GM23338 (cell line): ENCODE results near the gene ST3GAL4. TPM values are rescaled to one million over a fixed set of nuclear protein-coding genes. Genes with fewer than 3 reads are reported as not detected.

Experiments used
- ATAC-seq: fragments of 200-7000 bp; cut with Tn5 transposase; 3 replicates; pipeline ENCODE4 v1.9.1; 2020
- DNase-seq: peaks from one replicate; pipeline ENCODE4 v3.0.0-alpha.2; 2015; ENCODE audit warnings: low spot score
- H2AFZ ChIP-seq: fragments of 200-600 bp; sonication (generic); 2 replicates; pipeline ENCODE4 v1.8.0; 2016; ENCODE audit warnings: antibody characterized with exemption, mild to moderate bottlenecking, moderate library complexity
- H3F3A ChIP-seq: fragments of 200-600 bp; sonication (generic); replicated peaks from 2 replicates; pipeline ENCODE4 v1.8.0; 2017; ENCODE audit warnings: antibody characterized with exemption, mixed run types, low read depth
- H3K27ac ChIP-seq: fragments of 200-600 bp; sonication (generic); 2 replicates; pipeline ENCODE4 v1.6.1; 2016; ENCODE audit warnings: low read depth
- H3K27me3 ChIP-seq: fragments of 200-600 bp; sonication (generic); 2 replicates; pipeline ENCODE4 v1.8.0; 2016; ENCODE audit warnings: mild to moderate bottlenecking, mixed run types, moderate library complexity; ENCODE audit not compliant: insufficient read depth
- H3K36me3 ChIP-seq: fragments of 200-600 bp; sonication (generic); 2 replicates; pipeline ENCODE4 v1.8.0; 2016; ENCODE audit warnings: mild to moderate bottlenecking; ENCODE audit not compliant: insufficient read depth
- H3K4me1 ChIP-seq: fragments of 200-600 bp; sonication (generic); 2 replicates; pipeline ENCODE4 v1.8.0; 2016; ENCODE audit warnings: mild to moderate bottlenecking, moderate library complexity; ENCODE audit not compliant: insufficient read depth
- H3K4me2 ChIP-seq: fragments of 200-600 bp; sonication (generic); 2 replicates; pipeline ENCODE4 v1.7.1; 2017; ENCODE audit warnings: mixed run types
- H3K4me3 ChIP-seq: fragments of 200-600 bp; sonication (generic); 2 replicates; pipeline ENCODE4 v1.6.1; 2016; ENCODE audit warnings: mixed run types
- H3K79me2 ChIP-seq: fragments of 200-600 bp; sonication (generic); replicated peaks from 2 replicates; pipeline ENCODE4 v1.8.0; 2017; ENCODE audit warnings: mild to moderate bottlenecking; ENCODE audit not compliant: insufficient read depth
- H3K9me2 ChIP-seq: fragments of 200-600 bp; sonication (generic); 2 replicates; pipeline ENCODE4 v1.8.0; 2017; ENCODE audit not compliant: insufficient read depth
- H4K20me1 ChIP-seq: fragments of 200-600 bp; sonication (generic); replicated peaks from 2 replicates; pipeline ENCODE4 v1.8.0; 2017; ENCODE audit warnings: mild to moderate bottlenecking; ENCODE audit not compliant: insufficient read depth
- H3K27ac Mint-ChIP-seq: 2 replicates; pipeline ENCODE4 v1.8.0; 2020; ENCODE audit warnings: inconsistent platforms, mild to moderate bottlenecking, moderate library complexity, mixed read lengths
- H3K27me3 Mint-ChIP-seq: 3 replicates; pipeline ENCODE4 v1.8.0; 2022; ENCODE audit warnings: low read depth, mild to moderate bottlenecking, moderate library complexity, mixed read lengths, inconsistent platforms; ENCODE audit not compliant: insufficient read depth, poor library complexity
- H3K36me3 Mint-ChIP-seq: 3 replicates; pipeline ENCODE4 v1.8.0; 2021; ENCODE audit warnings: low read depth, mild to moderate bottlenecking, inconsistent platforms, moderate library complexity, mixed read lengths
- H3K4me1 Mint-ChIP-seq: 3 replicates; pipeline ENCODE4 v1.8.0; 2020; ENCODE audit warnings: mild to moderate bottlenecking, inconsistent platforms, mixed read lengths
- H3K4me3 Mint-ChIP-seq: 3 replicates; pipeline ENCODE4 v1.8.0; 2021; ENCODE audit warnings: moderate library complexity, mild to moderate bottlenecking, inconsistent platforms, mixed read lengths
- H3K9me3 Mint-ChIP-seq: 3 replicates; pipeline ENCODE4 v1.8.0; 2020; ENCODE audit warnings: moderate library complexity, mild to moderate bottlenecking, inconsistent platforms, mixed read lengths
- CREB1 ChIP-seq: fragments of 250-450 bp; sonication (Bioruptor Pico); IDR thresholded peaks from 2 replicates; pipeline ENCODE4 v1.5.0; 2020; ENCODE audit warnings: low read depth, mild to moderate bottlenecking, moderate library complexity
- EZH2 ChIP-seq: fragments of 200-600 bp; sonication (generic); IDR thresholded peaks from one replicate; pipeline ENCODE4 v1.8.0; 2017; ENCODE audit warnings: antibody characterized with exemption, mild to moderate bottlenecking, low read depth; ENCODE audit not compliant: unreplicated experiment
- EZH2phosphoT487 ChIP-seq: fragments of 200-600 bp; sonication (generic); IDR thresholded peaks from one replicate; pipeline ENCODE4 v1.8.1; 2018; ENCODE audit warnings: antibody characterized with exemption; ENCODE audit not compliant: unreplicated experiment
- JUNB ChIP-seq: IDR thresholded peaks from one replicate; pipeline ENCODE4 v1.6.1; 2016; ENCODE audit warnings: antibody characterized with exemption; ENCODE audit not compliant: unreplicated experiment
- NANOG ChIP-seq: IDR thresholded peaks from 2 replicates; pipeline ENCODE4 v1.6.1; 2016; ENCODE audit warnings: antibody characterized with exemption, borderline replicate concordance
- POLR2AphosphoS5 ChIP-seq: IDR thresholded peaks from 2 replicates; pipeline ENCODE4 v1.6.1; 2016; ENCODE audit warnings: antibody characterized with exemption, low read depth
- STAT1 ChIP-seq: IDR thresholded peaks from one replicate; pipeline ENCODE4 v1.6.1; 2016; ENCODE audit warnings: antibody characterized with exemption; ENCODE audit not compliant: unreplicated experiment
- ZNF114 ChIP-seq: fragments of 250-450 bp; sonication (Bioruptor Pico); IDR thresholded peaks from 2 replicates; pipeline ENCODE4 v1.5.0; 2020; ENCODE audit warnings: mild to moderate bottlenecking, moderate library complexity
- ZNF331 ChIP-seq: fragments of 250-450 bp; sonication (Bioruptor Pico); IDR thresholded peaks from 2 replicates; pipeline ENCODE4 v1.5.0; 2020; ENCODE audit warnings: low read depth, mild to moderate bottlenecking, moderate library complexity
- polyA plus RNA-seq: library from polyadenylated mRNA; unstranded; fragments of >200 nt; fragmentation: Nextera tagmentation; extraction: Ambion mirVana; gene quantifications from 2 replicates; pipeline ENCODE4 v1.2.1, GENCODE V29; 2016
- total RNA-seq: library from RNA; depleted of rRNA; stranded (reverse); fragments of >200 nt; shearing (Covaris generic); gene quantifications from 2 replicates; pipeline ENCODE4 v1.2.3, GENCODE V29; 2014
- TF ChIP-seq, protein P1 (sequence below): fragments of 250-450 bp; sonication (Bioruptor Pico); IDR thresholded peaks from 2 replicates; pipeline ENCODE4 v1.5.0; 2020; ENCODE audit warnings: mild to moderate bottlenecking, moderate library complexity
- TF ChIP-seq, protein P2 (sequence below), 2 experiments: fragments of 200-600 bp in 1 of 2; sonication (generic) in 1 of 2; conservative IDR thresholded peaks; 2 replicates each; pipeline versions ENCODE4 v1.5.1 to v1.6.1; 2016 to 2017; ENCODE audit warnings: antibody characterized with exemption in 2 of 2, low read depth in 2 of 2, mild to moderate bottlenecking in 2 of 2, moderate library complexity in 1 of 2
- TF ChIP-seq, protein P3 (sequence below): IDR thresholded peaks from 2 replicates; pipeline ENCODE4 v1.6.1; 2016; ENCODE audit warnings: antibody characterized with exemption
- TF ChIP-seq, protein P4 (sequence below): IDR thresholded peaks from one replicate; pipeline ENCODE4 v1.6.1; 2018; ENCODE audit warnings: antibody characterized with exemption; ENCODE audit not compliant: unreplicated experiment

Gene ST3GAL4
- total and polyA plus RNA-seq, 2 experiments from 2014 or later: 10.1 to 28.0 TPM

DNA sequence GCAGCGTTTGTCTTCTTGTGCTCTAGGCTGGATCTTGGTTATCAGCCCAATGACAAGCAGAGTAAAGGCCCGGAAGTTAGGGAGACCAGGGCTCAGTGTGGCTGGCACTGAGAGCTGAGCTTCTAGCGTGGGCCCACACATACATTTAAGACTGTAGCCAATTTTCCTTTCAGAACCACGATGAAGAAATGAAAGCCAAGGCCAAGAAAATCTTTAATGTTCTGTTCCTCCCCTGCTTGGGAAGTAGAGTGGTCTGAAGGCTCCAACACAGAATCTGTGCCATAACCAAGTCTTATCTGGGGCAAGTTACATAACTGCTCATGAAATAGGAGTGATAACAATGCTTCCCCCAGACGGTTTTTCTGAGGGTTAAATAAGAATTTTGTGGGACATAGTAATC lies 4.7 kb upstream of the ST3GAL4 start:
- H3K9me3 Mint-ChIP-seq: no peaks in the 10 kb centered on the region; the same call in 2 of the 3 replicates
- H3K4me1 Mint-ChIP-seq: peaks cover 61% of the 10 kb centered on the region
- H3K9me2 ChIP-seq: 0 out of 2 replicates have a peak, but pooled peaks cover 2% of the 10 kb centered on the region
- peaks cover 53% of the 10 kb centered on the region for H3K79me2 ChIP-seq
- no peak overlapping the region for H3K4me2 ChIP-seq
- H3K4me3 Mint-ChIP-seq: no peak overlapping the region
- H3K27me3 Mint-ChIP-seq: peaks cover 22% of the 10 kb centered on the region
- no peak overlapping the region for H3K4me3 ChIP-seq
- H4K20me1 ChIP-seq: peaks cover 12% of the 10 kb centered on the region
- 0 out of 2 replicates have a peak, but pooled peaks cover 5% of the 10 kb centered on the region for H3F3A ChIP-seq
- peaks cover 10% of the 10 kb centered on the region for H3K36me3 Mint-ChIP-seq
- H3K27ac ChIP-seq: no peak overlapping the region
- peaks cover 49% of the 10 kb centered on the region for H3K4me1 ChIP-seq
- H3K36me3 ChIP-seq: 0 out of 2 replicates have a peak, but pooled peaks cover 5% of the 10 kb centered on the region
- TF ChIP-seq, protein P1, sequence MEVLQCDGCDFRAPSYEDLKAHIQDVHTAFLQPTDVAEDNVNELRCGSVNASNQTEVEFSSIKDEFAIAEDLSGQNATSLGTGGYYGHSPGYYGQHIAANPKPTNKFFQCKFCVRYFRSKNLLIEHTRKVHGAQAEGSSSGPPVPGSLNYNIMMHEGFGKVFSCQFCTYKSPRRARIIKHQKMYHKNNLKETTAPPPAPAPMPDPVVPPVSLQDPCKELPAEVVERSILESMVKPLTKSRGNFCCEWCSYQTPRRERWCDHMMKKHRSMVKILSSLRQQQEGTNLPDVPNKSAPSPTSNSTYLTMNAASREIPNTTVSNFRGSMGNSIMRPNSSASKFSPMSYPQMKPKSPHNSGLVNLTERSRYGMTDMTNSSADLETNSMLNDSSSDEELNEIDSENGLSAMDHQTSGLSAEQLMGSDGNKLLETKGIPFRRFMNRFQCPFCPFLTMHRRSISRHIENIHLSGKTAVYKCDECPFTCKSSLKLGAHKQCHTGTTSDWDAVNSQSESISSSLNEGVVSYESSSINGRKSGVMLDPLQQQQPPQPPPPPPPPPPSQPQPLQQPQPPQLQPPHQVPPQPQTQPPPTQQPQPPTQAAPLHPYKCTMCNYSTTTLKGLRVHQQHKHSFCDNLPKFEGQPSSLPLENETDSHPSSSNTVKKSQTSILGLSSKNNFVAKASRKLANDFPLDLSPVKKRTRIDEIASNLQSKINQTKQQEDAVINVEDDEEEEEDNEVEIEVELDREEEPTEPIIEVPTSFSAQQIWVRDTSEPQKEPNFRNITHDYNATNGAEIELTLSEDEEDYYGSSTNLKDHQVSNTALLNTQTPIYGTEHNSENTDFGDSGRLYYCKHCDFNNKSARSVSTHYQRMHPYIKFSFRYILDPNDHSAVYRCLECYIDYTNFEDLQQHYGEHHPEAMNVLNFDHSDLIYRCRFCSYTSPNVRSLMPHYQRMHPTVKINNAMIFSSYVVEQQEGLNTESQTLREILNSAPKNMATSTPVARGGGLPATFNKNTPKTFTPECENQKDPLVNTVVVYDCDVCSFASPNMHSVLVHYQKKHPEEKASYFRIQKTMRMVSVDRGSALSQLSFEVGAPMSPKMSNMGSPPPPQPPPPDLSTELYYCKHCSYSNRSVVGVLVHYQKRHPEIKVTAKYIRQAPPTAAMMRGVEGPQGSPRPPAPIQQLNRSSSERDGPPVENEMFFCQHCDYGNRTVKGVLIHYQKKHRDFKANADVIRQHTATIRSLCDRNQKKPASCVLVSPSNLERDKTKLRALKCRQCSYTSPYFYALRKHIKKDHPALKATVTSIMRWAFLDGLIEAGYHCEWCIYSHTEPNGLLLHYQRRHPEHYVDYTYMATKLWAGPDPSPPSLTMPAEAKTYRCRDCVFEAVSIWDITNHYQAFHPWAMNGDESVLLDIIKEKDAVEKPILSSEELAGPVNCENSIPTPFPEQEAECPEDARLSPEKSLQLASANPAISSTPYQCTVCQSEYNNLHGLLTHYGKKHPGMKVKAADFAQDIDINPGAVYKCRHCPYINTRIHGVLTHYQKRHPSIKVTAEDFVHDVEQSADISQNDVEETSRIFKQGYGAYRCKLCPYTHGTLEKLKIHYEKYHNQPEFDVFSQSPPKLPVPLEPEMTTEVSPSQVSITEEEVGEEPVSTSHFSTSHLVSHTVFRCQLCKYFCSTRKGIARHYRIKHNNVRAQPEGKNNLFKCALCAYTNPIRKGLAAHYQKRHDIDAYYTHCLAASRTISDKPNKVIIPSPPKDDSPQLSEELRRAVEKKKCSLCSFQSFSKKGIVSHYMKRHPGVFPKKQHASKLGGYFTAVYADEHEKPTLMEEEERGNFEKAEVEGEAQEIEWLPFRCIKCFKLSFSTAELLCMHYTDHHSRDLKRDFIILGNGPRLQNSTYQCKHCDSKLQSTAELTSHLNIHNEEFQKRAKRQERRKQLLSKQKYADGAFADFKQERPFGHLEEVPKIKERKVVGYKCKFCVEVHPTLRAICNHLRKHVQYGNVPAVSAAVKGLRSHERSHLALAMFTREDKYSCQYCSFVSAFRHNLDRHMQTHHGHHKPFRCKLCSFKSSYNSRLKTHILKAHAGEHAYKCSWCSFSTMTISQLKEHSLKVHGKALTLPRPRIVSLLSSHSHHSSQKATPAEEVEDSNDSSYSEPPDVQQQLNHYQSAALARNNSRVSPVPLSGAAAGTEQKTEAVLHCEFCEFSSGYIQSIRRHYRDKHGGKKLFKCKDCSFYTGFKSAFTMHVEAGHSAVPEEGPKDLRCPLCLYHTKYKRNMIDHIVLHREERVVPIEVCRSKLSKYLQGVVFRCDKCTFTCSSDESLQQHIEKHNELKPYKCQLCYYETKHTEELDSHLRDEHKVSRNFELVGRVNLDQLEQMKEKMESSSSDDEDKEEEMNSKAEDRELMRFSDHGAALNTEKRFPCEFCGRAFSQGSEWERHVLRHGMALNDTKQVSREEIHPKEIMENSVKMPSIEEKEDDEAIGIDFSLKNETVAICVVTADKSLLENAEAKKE (CRISPR knock-in tag): no peak
- no peak for TF ChIP-seq ZNF114 (CRISPR knock-in tag)
- TF ChIP-seq ZNF331: no peak
- TF ChIP-seq, protein P2, sequence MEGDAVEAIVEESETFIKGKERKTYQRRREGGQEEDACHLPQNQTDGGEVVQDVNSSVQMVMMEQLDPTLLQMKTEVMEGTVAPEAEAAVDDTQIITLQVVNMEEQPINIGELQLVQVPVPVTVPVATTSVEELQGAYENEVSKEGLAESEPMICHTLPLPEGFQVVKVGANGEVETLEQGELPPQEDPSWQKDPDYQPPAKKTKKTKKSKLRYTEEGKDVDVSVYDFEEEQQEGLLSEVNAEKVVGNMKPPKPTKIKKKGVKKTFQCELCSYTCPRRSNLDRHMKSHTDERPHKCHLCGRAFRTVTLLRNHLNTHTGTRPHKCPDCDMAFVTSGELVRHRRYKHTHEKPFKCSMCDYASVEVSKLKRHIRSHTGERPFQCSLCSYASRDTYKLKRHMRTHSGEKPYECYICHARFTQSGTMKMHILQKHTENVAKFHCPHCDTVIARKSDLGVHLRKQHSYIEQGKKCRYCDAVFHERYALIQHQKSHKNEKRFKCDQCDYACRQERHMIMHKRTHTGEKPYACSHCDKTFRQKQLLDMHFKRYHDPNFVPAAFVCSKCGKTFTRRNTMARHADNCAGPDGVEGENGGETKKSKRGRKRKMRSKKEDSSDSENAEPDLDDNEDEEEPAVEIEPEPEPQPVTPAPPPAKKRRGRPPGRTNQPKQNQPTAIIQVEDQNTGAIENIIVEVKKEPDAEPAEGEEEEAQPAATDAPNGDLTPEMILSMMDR (conservative IDR thresholded peaks at IDR 0.05; ENCODE audit: low read depth in 2 of 2): no peak
- no peak for TF ChIP-seq CREB1 (CRISPR knock-in tag)
- TF ChIP-seq, protein P3, sequence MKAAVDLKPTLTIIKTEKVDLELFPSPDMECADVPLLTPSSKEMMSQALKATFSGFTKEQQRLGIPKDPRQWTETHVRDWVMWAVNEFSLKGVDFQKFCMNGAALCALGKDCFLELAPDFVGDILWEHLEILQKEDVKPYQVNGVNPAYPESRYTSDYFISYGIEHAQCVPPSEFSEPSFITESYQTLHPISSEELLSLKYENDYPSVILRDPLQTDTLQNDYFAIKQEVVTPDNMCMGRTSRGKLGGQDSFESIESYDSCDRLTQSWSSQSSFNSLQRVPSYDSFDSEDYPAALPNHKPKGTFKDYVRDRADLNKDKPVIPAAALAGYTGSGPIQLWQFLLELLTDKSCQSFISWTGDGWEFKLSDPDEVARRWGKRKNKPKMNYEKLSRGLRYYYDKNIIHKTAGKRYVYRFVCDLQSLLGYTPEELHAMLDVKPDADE: no peak
- TF ChIP-seq EZH2: no peak
- no peak for TF ChIP-seq NANOG
- no peak for TF ChIP-seq POLR2AphosphoS5
- TF ChIP-seq, protein P4, sequence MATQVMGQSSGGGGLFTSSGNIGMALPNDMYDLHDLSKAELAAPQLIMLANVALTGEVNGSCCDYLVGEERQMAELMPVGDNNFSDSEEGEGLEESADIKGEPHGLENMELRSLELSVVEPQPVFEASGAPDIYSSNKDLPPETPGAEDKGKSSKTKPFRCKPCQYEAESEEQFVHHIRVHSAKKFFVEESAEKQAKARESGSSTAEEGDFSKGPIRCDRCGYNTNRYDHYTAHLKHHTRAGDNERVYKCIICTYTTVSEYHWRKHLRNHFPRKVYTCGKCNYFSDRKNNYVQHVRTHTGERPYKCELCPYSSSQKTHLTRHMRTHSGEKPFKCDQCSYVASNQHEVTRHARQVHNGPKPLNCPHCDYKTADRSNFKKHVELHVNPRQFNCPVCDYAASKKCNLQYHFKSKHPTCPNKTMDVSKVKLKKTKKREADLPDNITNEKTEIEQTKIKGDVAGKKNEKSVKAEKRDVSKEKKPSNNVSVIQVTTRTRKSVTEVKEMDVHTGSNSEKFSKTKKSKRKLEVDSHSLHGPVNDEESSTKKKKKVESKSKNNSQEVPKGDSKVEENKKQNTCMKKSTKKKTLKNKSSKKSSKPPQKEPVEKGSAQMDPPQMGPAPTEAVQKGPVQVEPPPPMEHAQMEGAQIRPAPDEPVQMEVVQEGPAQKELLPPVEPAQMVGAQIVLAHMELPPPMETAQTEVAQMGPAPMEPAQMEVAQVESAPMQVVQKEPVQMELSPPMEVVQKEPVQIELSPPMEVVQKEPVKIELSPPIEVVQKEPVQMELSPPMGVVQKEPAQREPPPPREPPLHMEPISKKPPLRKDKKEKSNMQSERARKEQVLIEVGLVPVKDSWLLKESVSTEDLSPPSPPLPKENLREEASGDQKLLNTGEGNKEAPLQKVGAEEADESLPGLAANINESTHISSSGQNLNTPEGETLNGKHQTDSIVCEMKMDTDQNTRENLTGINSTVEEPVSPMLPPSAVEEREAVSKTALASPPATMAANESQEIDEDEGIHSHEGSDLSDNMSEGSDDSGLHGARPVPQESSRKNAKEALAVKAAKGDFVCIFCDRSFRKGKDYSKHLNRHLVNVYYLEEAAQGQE: no peak
- TF ChIP-seq JUNB: no peak
- TF ChIP-seq STAT1: no peak
- TF ChIP-seq EZH2phosphoT487: no peak
- no peaks in the 10 kb centered on the region for H3K27me3 ChIP-seq
- ATAC-seq (no peak), DNase-seq (no peak)
- no peak overlapping the region for H3K27ac Mint-ChIP-seq
- H2AFZ ChIP-seq: no peak overlapping the region
